Tibial artery (tissue), 4 donors: ENCODE results near the gene BARX2.

ENCODE experiments used
- DNase-seq, 2 donors: peaks; one replicate each; pipeline ENCODE4 v3.0.0-alpha.2; 2019
- H3K27ac ChIP-seq, 2 donors: fragments of 200-600 bp; sonication (generic) in 1 of 2; 1 replicate in 1 of 2; 2 replicates in 1 of 2; pipeline ENCODE4 v1.5.1; 2018 to 2019; ENCODE audit warnings: mild to moderate bottlenecking in 1 of 2
- H3K27me3 ChIP-seq, 2 donors: fragments of 200-600 bp; sonication (generic) in 1 of 2; one replicate each; pipeline versions ENCODE4 v1.5.1 to v1.6.0; 2016 to 2019
- H3K36me3 ChIP-seq, 3 donors: fragments of 200-600 bp; sonication (generic) in 2 of 3; one replicate each; pipeline ENCODE4 v1.5.1; 2016 to 2019; ENCODE audit warnings: mild to moderate bottlenecking in 2 of 3
- H3K4me1 ChIP-seq, 4 donors: fragments of 200-600 bp; sonication (generic) in 2 of 4; 1 replicate in 3 of 4; 2 replicates in 1 of 4; pipeline ENCODE4 v1.5.1; 2016 to 2019
- H3K4me3 ChIP-seq, 2 donors: fragments of 200-600 bp; sonication (generic) in 1 of 2; 1 replicate in 1 of 2; 2 replicates in 1 of 2; pipeline ENCODE4 v1.5.1; 2018 to 2019; ENCODE audit warnings: mild to moderate bottlenecking in 2 of 2
- H3K9me3 ChIP-seq, 3 donors: fragments of 200-600 bp; sonication (generic) in 1 of 3; one replicate each; pipeline ENCODE4 v1.5.1; 2016 to 2019
- intact Hi-C: fragments of 100-400 bp; cut with DNase I; formaldehyde crosslinking; loops from one replicate; pipeline ENCODE4 v1.15.0; 2023; ENCODE audit warnings: low total_unique reads
- TF ChIP-seq, protein P1 (sequence below), 2 experiments: fragments of 200-600 bp in 1 of 2; fragments of 450-650 bp in 1 of 2; IDR thresholded peaks; one replicate each; pipeline ENCODE4 v1.5.1; 2017 to 2019; ENCODE audit warnings: antibody characterized with exemption in 2 of 2, mild to moderate bottlenecking in 1 of 2, moderate library complexity in 1 of 2

Gene BARX2

GRCh38 chr11:129427376-129427775 is 51.7 kb downstream of the BARX2 start:
- DNase-seq, result no peak
- Histone ChIP-seq H3K27me3 (no peaks in the 10 kb centered on the region), H3K9me3 (peaks cover 0 to 2% (median 0%) of the 10 kb centered on the region in 3 donors), H3K4me3 (no peak overlapping the region), H3K27ac (no peak overlapping the region), H3K4me1 (no peaks in the 10 kb centered on the region), H3K36me3 (no peaks in the 10 kb centered on the region)
- intact Hi-C loops, result no loop called here
- TF ChIP-seq, protein P1, sequence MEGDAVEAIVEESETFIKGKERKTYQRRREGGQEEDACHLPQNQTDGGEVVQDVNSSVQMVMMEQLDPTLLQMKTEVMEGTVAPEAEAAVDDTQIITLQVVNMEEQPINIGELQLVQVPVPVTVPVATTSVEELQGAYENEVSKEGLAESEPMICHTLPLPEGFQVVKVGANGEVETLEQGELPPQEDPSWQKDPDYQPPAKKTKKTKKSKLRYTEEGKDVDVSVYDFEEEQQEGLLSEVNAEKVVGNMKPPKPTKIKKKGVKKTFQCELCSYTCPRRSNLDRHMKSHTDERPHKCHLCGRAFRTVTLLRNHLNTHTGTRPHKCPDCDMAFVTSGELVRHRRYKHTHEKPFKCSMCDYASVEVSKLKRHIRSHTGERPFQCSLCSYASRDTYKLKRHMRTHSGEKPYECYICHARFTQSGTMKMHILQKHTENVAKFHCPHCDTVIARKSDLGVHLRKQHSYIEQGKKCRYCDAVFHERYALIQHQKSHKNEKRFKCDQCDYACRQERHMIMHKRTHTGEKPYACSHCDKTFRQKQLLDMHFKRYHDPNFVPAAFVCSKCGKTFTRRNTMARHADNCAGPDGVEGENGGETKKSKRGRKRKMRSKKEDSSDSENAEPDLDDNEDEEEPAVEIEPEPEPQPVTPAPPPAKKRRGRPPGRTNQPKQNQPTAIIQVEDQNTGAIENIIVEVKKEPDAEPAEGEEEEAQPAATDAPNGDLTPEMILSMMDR (IDR thresholded peaks at IDR 0.05), result no peak

DNA sequence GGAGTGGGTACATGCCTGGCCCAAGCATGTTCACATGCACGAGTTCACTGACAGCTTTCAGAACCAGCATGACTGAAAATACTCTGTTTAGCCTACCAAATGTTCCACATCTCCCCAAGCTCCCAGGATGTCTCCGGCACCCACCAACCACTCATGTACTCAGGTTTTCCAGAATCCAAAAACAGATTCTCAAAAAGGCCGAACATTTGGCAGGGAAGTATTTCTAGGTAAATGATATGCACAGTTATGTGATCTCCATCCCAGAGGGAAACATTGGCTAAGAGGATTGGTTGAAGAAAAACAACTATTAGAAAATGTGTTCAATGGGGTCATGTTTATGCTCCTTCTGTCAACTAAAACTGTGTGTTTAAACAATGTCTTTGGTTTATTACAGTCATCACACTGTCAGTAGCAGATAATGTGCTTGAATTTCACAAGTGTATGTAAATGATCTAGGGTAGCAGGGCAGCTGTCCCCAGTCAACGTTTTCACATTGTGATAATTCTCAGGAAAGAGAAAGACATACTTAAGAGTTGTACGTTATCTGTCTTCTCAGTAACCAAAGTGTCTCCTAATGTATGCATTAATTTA is 52.3 kb downstream of the BARX2 start:
- Histone ChIP-seq H3K9me3 (peaks cover 0 to 2% (median 0%) of the 10 kb centered on the region in 3 donors), H3K27me3 (no peaks in the 10 kb centered on the region), H3K27ac (no peak overlapping the region), H3K4me1 (no peaks in the 10 kb centered on the region), H3K4me3 (no peak overlapping the region), H3K36me3 (no peaks in the 10 kb centered on the region)
- TF ChIP-seq, protein P1 (IDR thresholded peaks at IDR 0.05), result no peak
- intact Hi-C loops, result no loop called here
- DNase-seq, result no peak

- Histone ChIP-seq H3K9me3 (peaks cover 0 to 2% (median 0%) of the 10 kb centered on the region in 3 donors), H3K27me3 (no peaks in the 10 kb centered on the region), H3K27ac (no peak overlapping the region), H3K36me3 (no peaks in the 10 kb centered on the region), H3K4me3 (no peak overlapping the region), H3K4me1 (no peaks in the 10 kb centered on the region)
- no peak for DNase-seq
- intact Hi-C loops, result no loop called here
- TF ChIP-seq, protein P1 (IDR thresholded peaks at IDR 0.05), result no peak
Observed at GRCh38 chr11:129428557-129428956, 52.9 kb downstream of the BARX2 start.

- no peaks in the 10 kb centered on the region for H3K36me3 ChIP-seq
- no peaks in the 10 kb centered on the region for H3K4me1 ChIP-seq
- H3K4me3 ChIP-seq, result no peak overlapping the region
- no peaks in the 10 kb centered on the region for H3K27me3 ChIP-seq
- no peak for DNase-seq
- intact Hi-C loops, result no loop called here
- H3K9me3 ChIP-seq, result peaks cover 0 to 2% (median 0%) of the 10 kb centered on the region in 3 donors
- H3K27ac ChIP-seq, result no peak overlapping the region
- TF ChIP-seq, protein P1 (IDR thresholded peaks at IDR 0.05), result no peak
Observed at GRCh38 chr11:129434641-129435498, 59.2 kb downstream of the BARX2 start.

- TF ChIP-seq, protein P1 (IDR thresholded peaks at IDR 0.05), result no peak
Observed at GRCh38 chr11:129435499-129436245, 60.0 kb downstream of the BARX2 start.

More at GRCh38 chr11:129435499-129436245, 60.0 kb downstream of the BARX2 start:
- H3K27me3 ChIP-seq, result no peaks in the 10 kb centered on the region
- DNase-seq, result no peak
- H3K4me3 ChIP-seq, result no peak overlapping the region
- no peaks in the 10 kb centered on the region for H3K36me3 ChIP-seq
- H3K9me3 ChIP-seq, result peaks cover 0 to 2% (median 0%) of the 10 kb centered on the region in 3 donors
- no peak overlapping the region for H3K27ac ChIP-seq
- no peaks in the 10 kb centered on the region for H3K4me1 ChIP-seq
- intact Hi-C loops, result no loop called here
